Measurements from ENCODE around the gene TPST1. TPM values are rescaled to one million over a fixed set of nuclear protein-coding genes. Genes with fewer than 3 reads are reported as not detected.
"Not testable (repeated sequence)": the region's sequence is repeated elsewhere in the genome, so short reads cannot be mapped to it uniquely, and the experiment has no call there.

Gene TPST1
- total RNA-seq, 1 donor from 2014 or later = 2.1 TPM

DNA sequence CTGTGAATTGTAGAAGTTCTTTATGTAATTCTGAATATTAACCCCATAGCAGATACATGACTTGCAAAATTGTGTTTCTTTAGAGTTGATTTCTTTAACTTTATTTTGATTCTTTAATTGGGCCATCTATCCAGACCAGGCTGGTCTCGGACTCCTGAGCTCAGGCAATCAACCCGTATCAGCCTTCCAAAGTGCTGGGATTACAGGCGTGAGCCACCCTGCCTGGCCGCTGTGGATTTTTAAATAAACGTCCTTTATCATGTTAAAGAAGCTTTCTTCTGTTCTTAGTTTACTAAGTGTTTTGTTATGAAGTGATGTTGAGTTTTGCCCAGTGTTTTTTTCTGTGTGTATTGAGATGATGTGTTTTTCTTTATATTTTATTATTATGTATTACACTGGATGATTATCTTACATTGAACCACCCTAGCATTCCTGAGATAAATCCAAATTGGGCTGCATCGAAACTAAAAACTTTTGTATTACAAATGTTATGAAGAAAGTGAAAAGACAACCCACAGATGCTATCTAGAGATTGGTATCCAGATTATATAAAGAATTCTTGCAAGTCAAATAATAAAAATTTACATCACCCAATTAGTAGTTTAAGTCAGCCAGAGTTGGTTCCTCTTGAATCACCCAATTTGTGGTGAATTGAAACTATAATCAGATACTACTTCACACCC, 118.1 kb downstream of the TPST1 start:
- Mint-ChIP-seq H3K4me3 (no peak overlapping the region), H3K27ac (no peak overlapping the region), H3K36me3 (ENCODE audit: low read depth) (no peaks in the 10 kb centered on the region)

DNA sequence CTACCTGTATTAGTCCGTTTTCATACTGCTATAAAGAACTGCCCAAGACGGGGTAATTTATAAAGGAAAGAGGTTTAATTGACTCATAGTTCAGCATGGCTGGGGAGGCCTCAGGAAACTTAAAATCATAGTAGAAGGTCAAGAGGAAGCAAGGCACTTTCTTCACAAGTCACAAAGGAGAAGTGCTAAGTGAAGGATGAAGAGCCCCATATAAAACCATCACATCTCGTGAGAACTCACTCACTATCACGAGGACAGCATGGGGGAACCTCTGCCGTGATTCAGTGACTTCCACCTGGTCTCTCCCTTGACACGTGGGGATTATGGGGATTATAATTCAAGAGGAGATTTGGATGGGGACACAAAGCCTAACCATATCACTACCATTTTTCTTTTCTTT, 119.9 kb downstream of the TPST1 start:
- H3K4me1 Mint-ChIP-seq; H3K9me3 Mint-ChIP-seq; H3K27me3 Mint-ChIP-seq; H3K27ac Mint-ChIP-seq; H3K36me3 Mint-ChIP-seq (ENCODE audit: low read depth); intact Hi-C loops (cut with micrococcal nuclease); DNase-seq; H3K4me3 Mint-ChIP-seq: not testable (repeated sequence)

More for the DNA sequence above, 118.1 kb downstream of the TPST1 start:
- intact Hi-C loops (cut with micrococcal nuclease) = no loop called here
- Mint-ChIP-seq H3K4me1 (no peaks in the 10 kb centered on the region), H3K27me3 (peaks cover 1% of the 10 kb centered on the region), H3K9me3 (peaks cover 14% of the 10 kb centered on the region)
- DNase-seq = no peak

DNA sequence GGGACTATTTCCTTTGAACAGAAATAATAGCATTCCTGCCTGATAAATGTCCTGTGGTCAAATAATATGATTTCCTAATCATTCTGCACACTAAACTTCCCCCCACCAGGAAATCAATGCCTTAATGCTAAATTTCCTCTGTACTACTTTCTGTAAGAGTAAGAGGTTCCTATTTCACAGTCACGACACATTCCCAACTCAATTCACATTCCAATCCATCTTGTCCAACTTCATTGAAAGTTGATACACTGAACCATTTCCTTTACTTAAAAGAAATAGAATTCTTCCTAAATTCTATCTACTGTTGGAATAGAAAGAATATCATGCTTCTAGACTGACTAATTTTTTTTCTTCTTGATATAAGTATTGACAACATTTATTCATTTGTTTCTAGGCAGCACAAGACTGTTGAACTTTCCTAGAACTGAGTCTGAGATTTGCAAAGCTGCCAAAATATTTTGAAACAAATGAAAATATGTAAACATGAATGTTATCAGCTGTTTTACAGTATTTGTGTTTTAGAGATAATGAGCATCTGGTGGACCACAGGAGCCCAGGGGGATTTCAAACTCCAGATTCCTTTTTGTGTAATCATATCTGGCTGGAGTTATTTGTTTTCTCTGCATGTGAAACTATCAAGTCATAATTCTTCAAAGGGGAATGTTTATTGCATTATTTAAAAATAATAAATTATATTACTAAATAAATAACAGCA, 121.5 kb downstream of the TPST1 start:
- Mint-ChIP-seq H3K4me1 (no peaks in the 10 kb centered on the region), H3K36me3 (ENCODE audit: low read depth) (no peaks in the 10 kb centered on the region), H3K4me3 (no peak overlapping the region), H3K9me3 (peaks cover 5% of the 10 kb centered on the region), H3K27ac (no peak overlapping the region), H3K27me3 (peaks cover 1% of the 10 kb centered on the region)
- intact Hi-C loops (cut with micrococcal nuclease) = no loop called here
- DNase-seq = no peak

DNA sequence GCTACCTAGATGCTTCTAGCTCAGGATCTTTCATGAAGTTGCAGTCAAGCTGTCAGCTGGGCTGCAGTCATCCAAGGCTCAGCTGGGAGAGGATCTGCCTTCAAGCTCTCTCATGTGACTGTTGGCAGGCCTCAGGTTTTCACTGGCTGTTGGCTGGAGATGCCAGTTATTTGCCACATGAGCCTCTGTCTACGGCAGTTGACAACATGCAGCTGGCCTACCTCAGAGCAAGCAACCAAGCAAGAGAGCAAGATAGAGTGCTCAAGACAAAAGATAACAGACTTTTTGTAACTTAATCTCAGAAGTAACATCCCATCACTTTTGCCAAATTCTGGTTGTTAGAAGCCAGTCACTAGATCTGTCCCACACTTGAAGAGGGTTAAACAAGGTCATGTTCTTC, 125.8 kb downstream of the TPST1 start:
- Mint-ChIP-seq H3K27ac (no peak overlapping the region), H3K27me3 (peaks cover 1% of the 10 kb centered on the region), H3K36me3 (ENCODE audit: low read depth) (no peaks in the 10 kb centered on the region), H3K4me3 (no peak overlapping the region), H3K4me1 (no peaks in the 10 kb centered on the region), H3K9me3 (no peaks in the 10 kb centered on the region)
- no peak for DNase-seq
- intact Hi-C loops (cut with micrococcal nuclease) = no loop called here

DNA sequence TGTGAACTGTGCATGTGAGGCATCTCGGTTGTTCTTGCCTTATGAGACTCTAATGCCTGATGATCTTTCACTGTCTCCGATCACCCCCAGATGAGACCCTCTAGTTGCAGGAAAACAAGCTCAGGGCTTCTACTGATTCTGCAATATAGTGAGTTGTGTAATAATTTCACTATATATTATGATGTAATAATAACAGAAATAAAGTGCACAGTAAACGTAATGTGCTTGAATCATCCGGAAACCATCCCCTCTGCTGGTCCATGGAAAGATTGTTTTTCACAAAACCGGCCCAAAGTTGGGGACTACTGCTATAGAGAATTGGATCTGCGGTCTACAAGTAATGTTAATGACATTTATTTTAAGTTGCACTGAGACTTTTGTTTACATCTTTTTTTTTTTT, 126.7 kb downstream of the TPST1 start:
- Mint-ChIP-seq H3K27ac (no peak overlapping the region), H3K4me1 (no peaks in the 10 kb centered on the region), H3K9me3 (peaks cover 7% of the 10 kb centered on the region), H3K4me3 (no peak overlapping the region), H3K27me3 (no peaks in the 10 kb centered on the region), H3K36me3 (ENCODE audit: low read depth) (no peaks in the 10 kb centered on the region)
- no peak for DNase-seq
- intact Hi-C loops (cut with micrococcal nuclease) = no loop called here

DNA sequence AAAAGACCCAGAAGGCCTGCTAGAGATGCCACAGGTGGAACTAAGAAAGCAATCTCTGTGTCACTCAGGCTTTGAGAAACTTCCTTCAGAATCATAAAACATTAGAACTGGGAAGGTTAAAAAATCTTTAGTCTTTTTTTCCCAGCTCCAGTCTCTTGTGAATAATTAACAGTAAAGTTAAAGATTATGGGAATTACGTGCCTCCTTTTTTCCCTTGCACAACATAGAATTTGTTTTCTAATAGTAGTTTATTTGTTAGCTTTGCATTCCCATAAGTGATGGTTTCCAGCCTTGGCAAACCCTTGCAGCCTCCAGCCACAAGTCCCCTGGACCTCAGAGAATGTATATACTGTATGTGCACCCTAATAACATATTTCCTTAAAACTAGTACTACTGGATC, 128.3 kb downstream of the TPST1 start:
- intact Hi-C loops (cut with micrococcal nuclease) = no loop called here
- H3K4me3 Mint-ChIP-seq = no peak overlapping the region
- no peaks in the 10 kb centered on the region for H3K36me3 Mint-ChIP-seq (ENCODE audit: low read depth)
- no peak overlapping the region for H3K27ac Mint-ChIP-seq
- peaks cover 8% of the 10 kb centered on the region for H3K9me3 Mint-ChIP-seq
- no peaks in the 10 kb centered on the region for H3K27me3 Mint-ChIP-seq
- no peaks in the 10 kb centered on the region for H3K4me1 Mint-ChIP-seq
- no peak for DNase-seq

DNA sequence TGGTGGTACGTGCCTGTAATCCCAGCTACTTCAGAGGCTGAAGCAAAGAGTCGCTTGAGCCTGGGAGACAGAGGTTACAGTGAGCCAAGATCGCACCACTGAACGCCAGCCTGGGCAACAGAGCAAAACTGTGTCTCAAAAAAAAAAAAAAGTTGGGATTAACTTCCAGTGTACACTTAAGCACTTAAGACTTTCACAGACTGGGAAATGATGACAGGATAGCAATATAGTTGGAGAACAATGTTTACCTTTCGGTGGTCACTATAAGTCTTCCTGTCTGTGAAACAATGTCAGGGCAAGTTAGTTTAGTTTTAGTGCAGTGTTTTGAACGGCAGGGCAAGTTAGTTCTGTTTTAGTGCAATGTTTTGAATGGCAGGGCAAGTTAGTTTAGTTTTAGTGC, 130.2 kb downstream of the TPST1 start:
- Mint-ChIP-seq H3K27ac (no peak overlapping the region), H3K9me3 (peaks cover 16% of the 10 kb centered on the region), H3K4me1 (no peaks in the 10 kb centered on the region), H3K36me3 (ENCODE audit: low read depth) (no peaks in the 10 kb centered on the region), H3K4me3 (no peak overlapping the region), H3K27me3 (no peaks in the 10 kb centered on the region)
- no peak for DNase-seq
- intact Hi-C loops (cut with micrococcal nuclease) = no loop called here

DNA sequence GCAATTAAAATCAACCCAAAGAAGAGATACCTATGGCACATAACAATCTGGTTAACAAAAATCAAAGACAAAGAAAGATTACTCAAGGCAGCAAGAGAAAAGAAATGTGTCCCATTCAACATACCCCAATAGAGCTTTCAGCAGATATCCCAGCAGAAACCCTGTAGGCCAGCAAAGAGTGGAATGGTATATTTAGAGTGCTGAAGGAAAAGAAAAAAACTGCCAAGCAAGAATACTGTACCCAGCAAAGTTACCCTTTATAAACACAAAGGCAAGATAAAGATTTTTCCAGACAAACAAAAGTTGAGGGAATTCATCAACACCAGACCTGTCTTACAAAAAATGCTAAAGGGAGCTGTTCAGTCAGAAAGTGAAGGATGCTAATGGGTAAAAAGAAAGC, 131.6 kb downstream of the TPST1 start:
- Mint-ChIP-seq H3K36me3 (ENCODE audit: low read depth) (no peaks in the 10 kb centered on the region), H3K9me3 (peaks cover 20% of the 10 kb centered on the region), H3K4me1 (no peaks in the 10 kb centered on the region), H3K27ac (no peak overlapping the region), H3K27me3 (no peaks in the 10 kb centered on the region), H3K4me3 (no peak overlapping the region)
- no peak for DNase-seq
- intact Hi-C loops (cut with micrococcal nuclease) = no loop called here

DNA sequence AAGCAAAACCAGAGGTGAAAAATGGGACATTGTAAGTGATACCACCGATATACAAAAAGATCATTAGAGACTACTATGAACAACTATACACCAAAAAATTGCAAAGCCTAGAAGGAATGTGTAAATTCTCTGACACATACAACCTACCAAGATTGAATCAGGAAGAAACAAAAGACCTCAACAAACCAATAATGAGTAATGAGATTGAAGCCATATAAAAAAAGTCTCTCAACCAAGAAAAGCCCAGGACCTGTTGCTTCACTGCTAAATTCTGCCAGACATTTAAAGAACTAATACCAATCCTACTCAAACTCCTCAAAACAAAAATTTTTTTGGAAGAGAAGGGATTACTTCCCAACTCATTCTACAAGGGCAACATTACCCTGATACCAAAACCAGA, 134.0 kb downstream of the TPST1 start:
- intact Hi-C loops (cut with micrococcal nuclease) = no loop called here
- H3K4me1 Mint-ChIP-seq = no peaks in the 10 kb centered on the region
- no peak overlapping the region for H3K4me3 Mint-ChIP-seq
- peaks cover 20% of the 10 kb centered on the region for H3K9me3 Mint-ChIP-seq
- H3K27ac Mint-ChIP-seq = no peak overlapping the region
- DNase-seq = no peak
- no peaks in the 10 kb centered on the region for H3K27me3 Mint-ChIP-seq
- H3K36me3 Mint-ChIP-seq (ENCODE audit: low read depth) = no peaks in the 10 kb centered on the region

DNA sequence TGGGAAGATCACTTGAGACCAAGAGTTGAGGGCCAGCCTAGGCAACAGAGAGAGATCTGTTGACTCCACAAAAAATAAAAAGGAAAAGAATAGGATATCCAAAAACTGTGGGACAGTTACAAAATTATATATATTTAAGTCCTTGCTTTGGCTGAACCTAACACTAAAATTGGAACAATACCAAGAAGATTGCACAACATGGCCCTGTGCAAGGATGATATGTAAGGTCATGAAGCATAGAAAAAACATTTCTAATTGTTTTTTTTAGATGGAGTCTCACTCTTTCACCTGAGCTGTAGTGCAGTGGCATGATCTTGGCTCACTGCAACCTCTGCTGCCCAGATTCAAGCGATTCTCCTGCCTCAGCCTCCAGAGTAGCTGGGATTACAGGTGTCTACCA, 139.0 kb downstream of the TPST1 start:
- no peak overlapping the region for H3K27ac Mint-ChIP-seq
- H3K4me1 Mint-ChIP-seq = no peaks in the 10 kb centered on the region
- H3K36me3 Mint-ChIP-seq (ENCODE audit: low read depth) = no peaks in the 10 kb centered on the region
- intact Hi-C loops (cut with micrococcal nuclease) = no loop called here
- DNase-seq = no peak
- no peak overlapping the region for H3K4me3 Mint-ChIP-seq
- peaks cover 8% of the 10 kb centered on the region for H3K9me3 Mint-ChIP-seq
- H3K27me3 Mint-ChIP-seq = peaks cover 1% of the 10 kb centered on the region

DNA sequence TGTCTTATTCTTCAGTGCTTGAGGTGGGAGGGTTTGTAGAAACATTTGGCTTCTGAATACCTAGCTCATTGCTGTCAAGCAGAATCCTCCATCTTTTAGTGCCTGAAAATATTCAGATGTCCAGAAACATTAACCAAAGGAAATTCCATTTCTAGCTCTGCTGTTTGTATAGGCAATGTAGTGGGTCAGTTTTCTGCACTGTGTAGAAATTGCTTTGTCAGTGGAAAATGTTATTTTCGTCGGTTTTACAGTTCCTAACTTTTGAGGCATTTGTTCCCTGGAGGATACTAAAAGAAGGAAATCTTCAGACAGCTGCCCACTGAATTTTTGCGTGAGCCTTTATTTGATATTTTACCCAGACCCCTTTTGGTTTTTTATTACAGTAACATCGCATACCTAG, 143.4 kb downstream of the TPST1 start:
- peaks cover 1% of the 10 kb centered on the region for H3K27me3 Mint-ChIP-seq
- H3K9me3 Mint-ChIP-seq = no peaks in the 10 kb centered on the region
- DNase-seq = no peak
- H3K27ac Mint-ChIP-seq = no peak overlapping the region
- no peaks in the 10 kb centered on the region for H3K36me3 Mint-ChIP-seq (ENCODE audit: low read depth)
- intact Hi-C loops (cut with micrococcal nuclease) = no loop called here
- H3K4me3 Mint-ChIP-seq = no peak overlapping the region
- no peaks in the 10 kb centered on the region for H3K4me1 Mint-ChIP-seq

DNA sequence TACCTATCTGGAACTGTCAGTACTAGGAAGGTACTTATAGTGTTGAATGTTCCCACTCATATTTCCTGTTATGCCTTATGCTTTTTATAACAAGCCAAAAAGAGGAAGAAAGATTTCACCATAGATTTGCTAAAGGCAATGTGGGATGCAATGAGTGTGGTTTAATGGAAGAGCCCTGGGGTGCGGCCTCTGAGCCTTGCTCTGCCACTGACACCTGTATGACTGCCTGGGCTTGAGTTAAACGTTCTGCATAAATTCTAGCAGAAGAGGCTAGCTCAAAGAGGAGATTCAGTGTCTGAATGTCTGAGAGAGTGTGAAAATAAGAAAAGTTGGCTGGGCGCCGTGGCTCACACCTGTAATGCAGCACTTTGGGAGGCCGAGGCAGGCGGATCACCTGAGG, 143.8 kb downstream of the TPST1 start:
- H3K27me3 Mint-ChIP-seq = peaks cover 1% of the 10 kb centered on the region
- H3K4me3 Mint-ChIP-seq = no peak overlapping the region
- intact Hi-C loops (cut with micrococcal nuclease) = no loop called here
- H3K9me3 Mint-ChIP-seq = no peaks in the 10 kb centered on the region
- no peaks in the 10 kb centered on the region for H3K4me1 Mint-ChIP-seq
- H3K27ac Mint-ChIP-seq = no peak overlapping the region
- no peaks in the 10 kb centered on the region for H3K36me3 Mint-ChIP-seq (ENCODE audit: low read depth)
- DNase-seq = no peak

DNA sequence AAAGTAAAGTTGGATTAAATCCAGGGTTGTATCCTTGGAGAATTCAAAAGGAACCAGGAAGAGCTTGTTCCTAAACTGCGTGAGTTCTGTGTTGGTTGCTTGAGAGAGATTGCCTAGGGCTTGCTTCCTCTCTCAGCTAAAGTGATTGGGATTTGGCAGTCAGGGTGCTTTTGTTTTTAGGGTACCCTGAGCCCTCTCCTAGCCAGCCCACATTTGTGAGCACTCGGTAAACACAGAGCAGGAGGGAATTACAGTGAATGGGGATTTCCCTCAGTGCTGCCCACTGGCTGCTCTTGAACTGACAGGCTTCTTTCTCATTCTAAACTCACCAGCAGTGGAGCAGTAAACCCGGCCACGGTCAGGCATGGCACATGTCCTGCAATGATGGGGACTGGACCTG, 146.9 kb downstream of the TPST1 start:
- H3K36me3 Mint-ChIP-seq (ENCODE audit: low read depth) = no peaks in the 10 kb centered on the region
- no peak for DNase-seq
- peaks cover 1% of the 10 kb centered on the region for H3K27me3 Mint-ChIP-seq
- H3K4me1 Mint-ChIP-seq = no peaks in the 10 kb centered on the region
- no peak overlapping the region for H3K4me3 Mint-ChIP-seq
- no peak overlapping the region for H3K27ac Mint-ChIP-seq
- H3K9me3 Mint-ChIP-seq = no peaks in the 10 kb centered on the region
- intact Hi-C loops (cut with micrococcal nuclease) = no loop called here

DNA sequence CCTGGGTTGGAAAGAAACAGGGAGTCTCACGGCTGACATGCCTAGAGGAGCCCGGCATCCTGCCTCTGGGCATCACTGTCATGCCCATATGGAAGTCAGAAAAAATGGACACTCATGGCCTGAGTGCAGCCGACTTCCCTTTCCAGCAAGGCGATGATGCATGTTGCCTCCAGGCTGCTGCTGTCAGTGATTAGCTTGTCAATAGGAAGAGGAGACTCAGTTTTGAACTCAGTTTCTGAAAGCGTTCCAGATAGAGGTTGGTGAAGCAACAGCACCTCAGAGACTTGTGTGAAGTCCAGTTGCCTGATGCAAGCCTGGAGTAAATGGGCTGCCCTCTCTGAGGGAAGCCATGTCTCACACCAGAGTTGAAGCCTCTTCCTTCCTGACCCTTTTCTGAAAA, 148.4 kb downstream of the TPST1 start:
- Mint-ChIP-seq H3K4me1 (no peaks in the 10 kb centered on the region), H3K27me3 (no peaks in the 10 kb centered on the region), H3K36me3 (ENCODE audit: low read depth) (no peaks in the 10 kb centered on the region), H3K4me3 (no peak overlapping the region), H3K27ac (no peak overlapping the region), H3K9me3 (no peaks in the 10 kb centered on the region)
- no peak for DNase-seq
- intact Hi-C loops (cut with micrococcal nuclease) = no loop called here

DNA sequence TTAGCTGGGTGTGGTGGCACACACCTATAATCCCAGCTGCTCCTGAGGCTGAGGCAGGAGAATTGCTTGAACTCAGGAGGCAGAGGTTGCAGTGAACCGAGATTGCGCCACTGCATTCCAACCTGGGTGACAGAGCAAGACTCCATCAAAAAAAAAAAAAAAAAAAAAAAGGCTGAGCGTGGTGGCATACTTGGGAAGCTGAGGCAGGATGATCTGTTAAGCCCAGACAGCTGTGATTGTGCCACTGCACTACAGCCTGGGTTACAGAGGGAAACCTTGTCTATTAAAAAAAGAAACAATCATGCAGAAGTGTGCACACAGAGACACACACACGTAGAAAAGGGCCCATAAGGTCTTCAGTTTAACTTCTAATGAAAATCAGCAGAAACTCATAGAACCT, 150.6 kb downstream of the TPST1 start:
- Mint-ChIP-seq H3K27me3 (no peaks in the 10 kb centered on the region), H3K4me3 (no peak overlapping the region), H3K27ac (no peak overlapping the region), H3K9me3 (no peaks in the 10 kb centered on the region), H3K4me1 (no peaks in the 10 kb centered on the region), H3K36me3 (ENCODE audit: low read depth) (no peaks in the 10 kb centered on the region)
- intact Hi-C loops (cut with micrococcal nuclease) = no loop called here
- no peak for DNase-seq

Measured in activated CD4-positive, alpha-beta T cell treated with anti-CD3 and anti-CD28 coated beads, Interleukin-2, amount 10 ng/mL, durations not matched to agents 24 days and 14 days (primary cell).